B cell (primary cell): Measurements from ENCODE around the gene TOX2.

Source experiments
- CTCF ChIP-seq: fragments of 200-600 bp; IDR thresholded peaks from one replicate; pipeline ENCODE4 v1.8.0; 2022; ENCODE audit warnings: antibody characterized with exemption, mild to moderate bottlenecking
- EZH2 ChIP-seq: IDR thresholded peaks from 2 replicates; pipeline ENCODE4 v1.6.1; 2012; ENCODE audit warnings: borderline replicate concordance, low read depth, mild to moderate bottlenecking, moderate library complexity, low read length; ENCODE audit not compliant: insufficient read depth, poor library complexity, severe bottlenecking

DNA sequence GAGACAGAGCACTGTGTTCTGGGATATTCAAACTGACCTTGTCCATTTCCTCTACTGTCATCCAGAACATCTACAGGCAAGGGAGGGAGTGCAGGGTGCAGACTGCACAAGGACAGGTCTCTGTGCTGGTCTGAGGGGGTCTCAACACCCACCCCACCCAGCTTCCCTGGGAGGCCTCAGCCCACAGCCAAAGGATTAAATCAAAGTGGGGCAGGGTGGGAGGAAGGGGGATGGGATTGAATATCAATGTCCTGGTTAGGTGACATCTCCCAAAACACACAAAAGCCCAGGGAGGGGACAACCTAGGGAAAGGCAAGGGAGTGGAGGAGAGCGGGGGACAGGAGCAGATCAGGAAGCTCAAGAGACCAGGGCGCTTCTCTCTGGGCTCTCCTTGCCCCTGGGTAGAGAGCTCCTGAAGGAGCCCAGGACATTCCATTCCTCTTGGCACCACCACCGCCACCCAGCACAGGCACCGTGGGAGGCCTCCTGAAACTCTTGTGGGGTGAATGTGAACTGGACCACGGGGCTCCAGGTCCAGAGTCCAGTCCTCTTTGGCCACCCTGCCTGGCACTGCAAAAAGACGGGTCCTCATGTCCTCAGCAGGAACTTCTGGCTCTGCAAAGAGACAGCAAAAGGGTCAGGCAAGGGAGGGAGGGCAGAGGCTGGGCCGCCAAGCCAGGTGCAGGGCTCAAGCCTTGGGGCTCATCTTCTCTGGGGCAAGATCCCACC lies 198.4 kb downstream of the TOX2 start:
- TF ChIP-seq CTCF (no peak), EZH2 (no peak)
